Measurements from ENCODE around the gene SMG7. TPM values are rescaled to one million over a fixed set of nuclear protein-coding genes. Genes with fewer than 3 reads are reported as not detected.

The SMG7 gene
- total RNA-seq, 3 donors from 2014 or later (not counting 1 experiment from before 2014, with no cell fraction given), result 56.5 to 78.5 (median 75.6) TPM

GRCh38 chr1:183569141-183569540 lies 96.8 kb downstream of the SMG7 start:
- Histone ChIP-seq H3K27ac (ENCODE audit: low read length) (no peak overlapping the region), H3K4me1 (ENCODE audit: control insufficient read depth, insufficient read depth, low read length) (peaks cover 14% of the 10 kb centered on the region), H3K36me3 (ENCODE audit: control insufficient read depth, insufficient read depth, low read length) (no peaks in the 10 kb centered on the region), H3K4me3 (ENCODE audit: low read length) (no peak overlapping the region), H3K9me3 (ENCODE audit: control insufficient read depth, insufficient read depth, low read length) (no peaks in the 10 kb centered on the region), H3K27me3 (ENCODE audit: control insufficient read depth, insufficient read depth, low read length) (no peaks in the 10 kb centered on the region)
- Mint-ChIP-seq H3K27me3 (ENCODE audit: low read depth in 2 of 2) (peaks cover 0 to 5% of the 10 kb centered on the region in 2 donors), H3K9me3 (no peaks in the 10 kb centered on the region), H3K27ac (no peak overlapping the region), H3K4me3 (no peak overlapping the region), H3K4me1 (peaks cover 0 to 4% of the 10 kb centered on the region in 2 donors), H3K36me3 (no peaks in the 10 kb centered on the region)
- no peak for DNase-seq
- WGBS (ENCODE audit: insufficient coverage), result 84% methylated on average over 4 of the region's 4 CpGs
- TF ChIP-seq CTCF (IDR thresholded peaks at IDR 0.05), result no peak
- intact Hi-C loops (cut with micrococcal nuclease), result no loop called here
- ATAC-seq, result no peak

- intact Hi-C loops (cut with micrococcal nuclease), result no loop called here
- Histone ChIP-seq H3K4me1 (ENCODE audit: control insufficient read depth, insufficient read depth, low read length) (peaks cover 14% of the 10 kb centered on the region), H3K27me3 (ENCODE audit: control insufficient read depth, insufficient read depth, low read length) (no peaks in the 10 kb centered on the region), H3K27ac (ENCODE audit: low read length) (no peak overlapping the region), H3K9me3 (ENCODE audit: control insufficient read depth, insufficient read depth, low read length) (no peaks in the 10 kb centered on the region), H3K36me3 (ENCODE audit: control insufficient read depth, insufficient read depth, low read length) (no peaks in the 10 kb centered on the region), H3K4me3 (ENCODE audit: low read length) (no peak overlapping the region)
- Mint-ChIP-seq H3K4me1 (peaks cover 0 to 4% of the 10 kb centered on the region in 2 donors), H3K27ac (no peak overlapping the region), H3K27me3 (ENCODE audit: low read depth in 2 of 2) (peaks cover 0 to 5% of the 10 kb centered on the region in 2 donors), H3K4me3 (no peak overlapping the region), H3K9me3 (no peaks in the 10 kb centered on the region), H3K36me3 (no peaks in the 10 kb centered on the region)
- no peak for ATAC-seq
- WGBS (ENCODE audit: insufficient coverage), result 89% methylated on average over 3 of the region's 3 CpGs
- DNase-seq, result no peak
- TF ChIP-seq CTCF (IDR thresholded peaks at IDR 0.05), result no peak
Measured at GRCh38 chr1:183569801-183570200, 97.5 kb downstream of the SMG7 start.

- Histone ChIP-seq H3K27me3 (ENCODE audit: control insufficient read depth, insufficient read depth, low read length) (no peaks in the 10 kb centered on the region), H3K4me3 (ENCODE audit: low read length) (no peak overlapping the region), H3K4me1 (ENCODE audit: control insufficient read depth, insufficient read depth, low read length) (peaks cover 14% of the 10 kb centered on the region), H3K9me3 (ENCODE audit: control insufficient read depth, insufficient read depth, low read length) (no peaks in the 10 kb centered on the region), H3K27ac (ENCODE audit: low read length) (no peak overlapping the region), H3K36me3 (ENCODE audit: control insufficient read depth, insufficient read depth, low read length) (no peaks in the 10 kb centered on the region)
- Mint-ChIP-seq H3K4me1 (peaks cover 0 to 4% of the 10 kb centered on the region in 2 donors), H3K4me3 (no peak overlapping the region), H3K27me3 (ENCODE audit: low read depth in 2 of 2) (peaks cover 0 to 5% of the 10 kb centered on the region in 2 donors), H3K9me3 (no peaks in the 10 kb centered on the region), H3K36me3 (no peaks in the 10 kb centered on the region), H3K27ac (no peak overlapping the region)
- ATAC-seq (no peak), DNase-seq (no peak)
- 70% methylated on average over 4 of the region's 4 CpGs for WGBS (ENCODE audit: insufficient coverage)
- intact Hi-C loops (cut with micrococcal nuclease), result no loop called here
- no peak for TF ChIP-seq CTCF (IDR thresholded peaks at IDR 0.05)
Measured at GRCh38 chr1:183570451-183570850, 98.2 kb downstream of the SMG7 start.

GRCh38 chr1:183571678-183572268 lies 99.5 kb downstream of the SMG7 start:
- DNase-seq (no peak), ATAC-seq (no peak)
- 92% methylated on average over 3 of the region's 4 CpGs for WGBS (ENCODE audit: insufficient coverage)
- no peak for TF ChIP-seq CTCF (IDR thresholded peaks at IDR 0.05)
- peaks cover 14% of the 10 kb centered on the region for H3K4me1 ChIP-seq (ENCODE audit: control insufficient read depth, insufficient read depth, low read length)
- no peak overlapping the region for H3K4me3 ChIP-seq (ENCODE audit: low read length)
- H3K4me3 Mint-ChIP-seq, result no peak overlapping the region
- no peaks in the 10 kb centered on the region for H3K36me3 Mint-ChIP-seq
- no peaks in the 10 kb centered on the region for H3K36me3 ChIP-seq (ENCODE audit: control insufficient read depth, insufficient read depth, low read length)
- intact Hi-C loops (cut with micrococcal nuclease), result no loop called here
- H3K27me3 ChIP-seq (ENCODE audit: control insufficient read depth, insufficient read depth, low read length), result no peaks in the 10 kb centered on the region
- H3K27me3 Mint-ChIP-seq (ENCODE audit: low read depth in 2 of 2), result peaks cover 0 to 5% of the 10 kb centered on the region in 2 donors
- no peak overlapping the region for H3K27ac Mint-ChIP-seq
- peaks cover 0 to 4% of the 10 kb centered on the region in 2 donors for H3K4me1 Mint-ChIP-seq
- no peaks in the 10 kb centered on the region for H3K9me3 ChIP-seq (ENCODE audit: control insufficient read depth, insufficient read depth, low read length)
- no peaks in the 10 kb centered on the region for H3K9me3 Mint-ChIP-seq
- no peak overlapping the region for H3K27ac ChIP-seq (ENCODE audit: low read length)
